Activated CD8-positive, alpha-beta memory T cell treated with anti-CD3 and anti-CD28 coated beads, Interleukin-2, amount 50 U/mL, for 1 hour (primary cell): Measurements from ENCODE around the gene LUZP4.
"Not testable (repeated sequence)": the region's sequence is repeated elsewhere in the genome, so short reads cannot be mapped to it uniquely, and the experiment has no call there.

Source experiments
- DNase-seq: peaks from one replicate; pipeline ENCODE4 v3.0.0-alpha.2; 2020; ENCODE audit errors: extremely low read depth

Gene LUZP4

DNA sequence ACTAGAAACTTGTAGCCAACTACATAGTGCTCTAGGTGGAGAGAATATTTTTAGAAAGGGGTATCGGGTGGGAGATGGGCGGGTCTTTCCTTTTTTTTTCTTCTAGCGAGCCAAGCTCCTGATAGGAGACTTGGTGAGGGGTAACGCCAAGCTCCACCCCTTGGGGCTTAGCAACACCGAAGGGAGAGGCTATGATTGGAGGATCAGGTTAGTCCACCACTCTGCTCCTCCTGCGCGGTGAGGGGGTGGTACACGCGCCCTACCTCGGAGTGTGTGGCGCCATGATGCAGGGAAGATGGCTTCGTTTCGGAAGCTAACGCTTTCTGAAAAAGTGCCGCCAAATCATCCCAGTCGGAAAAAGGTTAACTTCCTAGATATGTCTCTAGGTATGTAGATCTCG, at the start of gene LUZP4:
LUZP4 (plus strand) TSS at position 251 of the 400 bp plus-strand sequence; CDS start at position 296, 45 bp downstream.
- DNase-seq: no peak

- DNase-seq: no peak
These were observed 37.9 kb upstream of the LUZP4 start for GRCh38 chrX:115251458-115252233.

GRCh38 chrX:115255003-115255402, 34.5 kb upstream of the LUZP4 start:
- DNase-seq: no peak

- DNase-seq: no peak
These were observed 31.8 kb upstream of the LUZP4 start for GRCh38 chrX:115257711-115258110.

- no peak for DNase-seq
These were observed 30.2 kb upstream of the LUZP4 start for GRCh38 chrX:115259238-115259875.

DNA sequence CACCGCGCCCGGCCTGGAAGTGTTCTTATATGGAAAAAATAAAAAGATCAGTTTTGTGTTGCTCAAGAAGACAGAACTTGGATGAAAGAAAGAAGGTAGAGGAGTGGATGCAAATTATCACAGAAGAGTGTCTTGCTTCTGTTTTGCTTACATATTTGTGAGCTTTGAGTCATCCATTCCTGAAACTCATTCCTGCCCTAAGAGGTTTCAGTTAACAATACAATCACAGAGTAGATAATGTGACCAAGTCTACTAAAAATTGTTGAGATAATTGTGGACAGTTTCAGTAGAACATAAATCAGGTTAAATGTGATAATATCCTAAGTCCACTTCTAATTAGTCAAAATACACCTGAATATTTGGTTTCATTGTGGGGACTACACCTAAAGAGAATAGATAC, 29.2 kb upstream of the LUZP4 start:
- no peak for DNase-seq

DNA sequence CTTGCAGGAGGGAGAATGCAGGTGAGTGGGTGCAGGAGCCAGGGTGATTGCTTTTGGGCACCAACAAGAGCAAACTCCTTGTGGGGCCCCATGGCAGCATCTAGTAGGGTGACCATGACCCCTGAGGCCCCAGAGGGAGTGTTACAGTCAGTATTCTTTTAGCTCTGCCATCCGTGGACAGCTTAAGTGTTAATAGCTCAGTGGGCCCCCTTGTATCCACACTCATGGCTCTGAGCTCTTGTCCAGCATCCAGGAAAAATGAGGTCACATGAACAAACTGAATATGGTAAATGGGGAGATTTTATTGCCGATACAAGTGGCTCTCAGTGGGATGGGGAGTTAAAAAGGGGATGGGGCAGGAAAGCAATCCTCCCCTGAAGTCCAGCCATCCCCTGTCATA, 28.4 kb upstream of the LUZP4 start:
- DNase-seq: no peak

DNA sequence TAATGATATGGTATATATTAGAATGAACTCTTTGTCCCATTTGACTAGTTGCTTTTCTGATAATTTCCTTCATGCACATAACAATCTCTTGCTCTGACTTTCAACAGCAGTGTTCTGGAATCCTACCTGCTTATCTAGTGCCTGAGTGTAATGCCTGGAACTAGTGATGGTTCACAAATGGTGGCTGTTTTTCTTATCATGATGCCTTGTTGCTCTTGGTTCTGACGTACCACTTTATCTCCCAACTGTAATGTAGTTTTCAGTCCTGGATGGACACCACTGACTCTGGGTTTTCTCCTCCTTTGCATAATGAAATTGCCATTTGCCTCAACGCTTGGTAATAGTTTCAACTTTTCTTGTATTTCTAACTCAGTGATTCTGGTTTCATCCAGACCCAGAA, 25.5 kb upstream of the LUZP4 start:
- DNase-seq: no peak

GRCh38 chrX:115266300-115266699, 23.2 kb upstream of the LUZP4 start:
- DNase-seq: no peak

GRCh38 chrX:115268421-115268820, 21.1 kb upstream of the LUZP4 start:
- DNase-seq: no peak

DNA sequence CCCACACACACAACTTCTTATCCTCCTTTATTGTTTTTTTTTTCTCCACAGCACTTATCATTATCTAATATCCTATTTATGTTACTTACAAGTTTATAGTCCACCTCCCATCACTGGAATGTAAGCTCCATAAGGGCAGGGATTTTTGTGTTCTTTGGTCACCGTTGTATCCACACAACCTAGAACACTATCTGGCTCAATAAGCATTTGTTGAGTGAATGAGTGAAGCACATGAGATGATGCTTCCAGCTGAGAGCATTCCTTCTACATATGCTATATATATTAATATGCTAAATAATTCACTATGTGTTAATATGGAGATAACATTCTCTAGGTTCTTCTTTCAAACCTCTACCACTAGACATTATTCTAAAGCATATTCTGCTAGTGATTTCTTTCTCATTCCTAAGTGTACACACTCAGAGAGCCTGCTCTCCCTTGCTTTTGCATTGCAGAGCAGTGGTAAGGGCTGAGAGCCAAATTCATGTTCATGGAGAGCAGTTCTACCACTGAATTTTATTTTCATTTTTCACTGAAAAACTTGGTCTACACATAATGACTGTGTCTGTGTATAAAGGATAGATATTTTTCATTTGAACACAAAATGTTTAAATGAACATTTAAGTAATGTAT, 20.3 kb upstream of the LUZP4 start:
- DNase-seq: no peak

- DNase-seq: no peak
These were observed 4.6 kb upstream of the LUZP4 start for GRCh38 chrX:115284877-115285276.

DNA sequence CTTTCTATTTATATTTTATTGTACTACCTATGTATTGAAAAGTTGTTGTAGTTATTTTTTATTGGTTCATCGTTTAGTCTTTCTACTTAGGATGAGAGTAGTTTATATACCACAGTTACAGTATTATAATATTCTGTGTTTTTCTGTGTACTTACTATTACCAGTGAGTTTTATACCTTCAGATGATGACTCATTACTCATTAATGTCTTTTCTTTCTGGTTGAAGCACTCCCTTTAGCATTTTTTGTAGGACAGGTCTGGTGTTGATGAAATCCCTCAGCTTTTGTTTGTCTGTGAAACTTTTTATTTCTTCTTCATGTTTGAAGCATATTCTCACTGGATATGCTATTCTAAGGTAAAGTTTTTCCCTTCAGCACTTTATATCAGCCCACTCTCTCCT, 7.7 kb downstream of the LUZP4 start:
- no peak for DNase-seq

DNA sequence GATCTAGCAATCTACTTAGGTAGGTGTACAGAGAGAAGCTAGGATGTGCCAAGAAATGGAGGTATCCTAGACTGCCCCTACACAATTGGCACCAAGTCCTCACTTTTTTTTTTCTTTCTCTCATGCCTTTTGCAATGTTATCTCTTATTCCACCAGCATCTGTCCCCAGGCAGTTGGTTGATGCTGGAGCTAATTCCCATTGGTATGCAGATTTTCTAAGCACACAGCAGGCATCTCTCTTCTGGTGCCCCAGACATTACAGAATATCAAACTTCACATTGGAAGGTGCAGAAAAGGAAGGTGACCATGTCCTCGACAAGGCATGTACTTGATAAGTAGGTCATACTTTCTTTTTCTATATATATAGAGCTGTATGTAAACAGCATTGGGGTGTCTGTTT, 21.6 kb downstream of the LUZP4 start:
- DNase-seq: no peak

DNA sequence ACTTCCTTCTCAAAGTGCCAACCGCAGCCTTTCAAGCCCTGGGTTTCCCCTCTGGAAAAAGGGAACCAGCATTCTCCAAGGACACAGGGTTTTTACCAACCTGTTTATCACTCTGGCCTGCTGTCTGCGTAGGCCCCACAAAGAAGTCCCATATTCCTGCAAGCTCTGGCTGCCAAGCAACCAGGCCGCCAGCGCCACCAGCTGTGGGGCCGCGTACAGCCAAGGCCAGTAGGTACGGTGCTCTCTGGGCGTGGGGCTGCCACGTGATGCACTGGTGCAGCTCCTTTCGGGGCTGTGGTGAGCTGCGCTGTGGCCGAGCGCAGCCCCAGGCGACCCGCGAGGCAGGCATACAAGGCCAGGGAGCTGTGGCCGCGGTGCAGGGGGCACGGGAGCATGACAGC, 22.1 kb downstream of the LUZP4 start:
- DNase-seq: no peak

DNA sequence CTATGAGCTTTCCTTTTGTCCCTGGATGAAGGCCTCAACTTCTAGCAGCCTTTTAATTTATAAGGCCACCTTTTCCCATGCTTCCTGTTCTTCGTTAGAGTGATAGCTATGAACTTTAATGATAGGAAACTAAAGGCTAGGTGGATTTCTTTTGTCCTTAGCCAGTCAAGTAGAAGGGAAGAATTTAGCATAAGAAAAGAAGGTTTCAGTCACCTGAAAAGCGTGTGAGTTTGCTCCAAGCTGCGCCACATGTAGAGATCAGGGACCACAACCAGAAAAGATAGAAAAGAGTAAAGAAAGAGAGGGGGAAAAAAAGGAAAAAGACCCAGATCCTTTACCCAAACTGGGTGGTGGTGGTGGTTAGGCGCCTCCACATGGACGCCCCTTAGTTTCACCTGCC, 28.6 kb downstream of the LUZP4 start:
- DNase-seq: no peak

DNA sequence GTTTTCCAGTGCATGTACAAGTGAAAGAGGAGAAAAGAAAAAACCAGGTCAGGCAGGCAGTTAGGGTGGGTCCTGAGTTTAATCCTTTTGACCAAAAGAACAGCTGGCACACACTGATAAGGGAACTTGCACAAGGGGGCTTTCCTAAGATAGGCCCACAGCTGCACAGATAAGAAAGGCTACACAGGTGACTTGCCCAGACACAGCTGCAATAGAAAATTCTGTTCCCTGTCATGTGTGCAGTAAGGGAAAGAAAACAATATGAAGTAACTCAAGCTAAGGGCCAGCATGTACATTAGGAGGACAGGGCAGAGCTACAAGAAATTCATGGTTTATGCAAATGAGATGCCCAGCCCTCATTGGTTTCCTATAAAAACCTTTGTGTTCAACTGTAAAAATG, 32.9 kb downstream of the LUZP4 start:
- no peak for DNase-seq

GRCh38 chrX:115324194-115324593, 34.7 kb downstream of the LUZP4 start:
- no peak for DNase-seq

GRCh38 chrX:115329282-115329681, 39.8 kb downstream of the LUZP4 start:
- DNase-seq: not testable (repeated sequence)

DNA sequence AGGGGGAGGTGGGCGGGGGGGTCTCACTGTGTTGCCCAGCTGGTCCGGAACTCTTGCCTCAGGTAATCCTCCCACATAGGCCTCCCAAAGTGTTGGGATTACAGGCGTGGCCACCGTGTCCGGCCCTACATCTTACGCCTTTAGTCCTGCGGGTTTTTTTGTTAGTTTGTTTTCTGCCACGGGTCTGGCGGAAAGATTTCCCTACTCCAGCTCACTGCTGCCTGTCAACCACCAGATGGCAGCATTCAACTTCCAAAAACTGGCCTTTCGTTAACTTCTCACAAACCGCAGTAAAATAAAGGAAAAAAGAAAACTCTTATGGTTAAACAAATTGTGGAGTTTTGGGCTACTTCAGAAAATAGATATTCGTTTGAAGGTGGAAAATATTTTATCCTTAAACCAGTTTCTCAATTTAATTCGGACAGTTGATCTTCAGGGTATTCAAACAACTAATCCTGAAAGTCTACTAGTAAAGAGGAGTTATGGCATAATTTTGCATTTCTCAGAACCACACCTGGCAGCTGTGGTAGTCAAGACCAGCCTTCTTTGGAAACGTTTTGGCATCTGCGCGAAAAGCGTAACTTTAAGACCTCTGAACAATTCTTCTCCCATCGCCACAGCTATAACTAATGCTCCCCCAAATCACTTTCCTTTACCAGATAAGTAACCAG, 41.1 kb downstream of the LUZP4 start:
- DNase-seq: no peak

GRCh38 chrX:115332832-115333231, 43.3 kb downstream of the LUZP4 start:
- DNase-seq: no peak

- no peak for DNase-seq
These were observed 43.9 kb downstream of the LUZP4 start for GRCh38 chrX:115333446-115333845.
